Stimulated activated CD4-positive, alpha-beta T cell treated with anti-CD3 and anti-CD28 coated beads, TNF-alpha, amount 100 ng/mL, for 48 hours (primary cell): Measurements from ENCODE around the gene RPL7A.
A peak's percentile ranks its signal among the peaks of the same experiment; 100 is the strongest.
"Not testable (repeated sequence)": the region's sequence is repeated elsewhere in the genome, so short reads cannot be mapped to it uniquely, and the experiment has no call there.

Experiments used
- DNase-seq, 3 donors: peaks; one replicate each; pipeline ENCODE4 v3.0.0-alpha.2; 2020; ENCODE audit warnings: low read depth in 3 of 3

Gene RPL7A

GRCh38 chr9:133368249-133368881 lies 20.3 kb downstream of the RPL7A start:
- no peak for DNase-seq

- no peak for DNase-seq
Observed at GRCh38 chr9:133369422-133369821, 21.4 kb downstream of the RPL7A start.

- no peak for DNase-seq
Observed at GRCh38 chr9:133369933-133370332, 21.9 kb downstream of the RPL7A start.

- DNase-seq: no peak
Observed at GRCh38 chr9:133370685-133371084, 22.7 kb downstream of the RPL7A start.

- DNase-seq: peak; percentile 68 to 75 (median 72)
Observed at GRCh38 chr9:133371261-133371711, 23.3 kb downstream of the RPL7A start.

GRCh38 chr9:133372144-133372543 lies 24.1 kb downstream of the RPL7A start:
- DNase-seq: no peak

GRCh38 chr9:133374612-133375115 lies 26.6 kb downstream of the RPL7A start:
- no peak for DNase-seq

- DNase-seq: no peak
Observed at GRCh38 chr9:133375116-133375723, 27.2 kb downstream of the RPL7A start.

- peak; percentile 87 to 93 (median 91) for DNase-seq
Observed at GRCh38 chr9:133375724-133376654, 28.0 kb downstream of the RPL7A start, which contains the start of the genes STKLD1 and SURF4. Gene STKLD1 (plus strand): TSS chr9:133376366. CDS start chr9:133376474, 108 bp downstream. Gene SURF4 (minus strand): TSS chr9:133376060. CDS start chr9:133375969, 91 bp downstream.

GRCh38 chr9:133377280-133377679 lies 29.3 kb downstream of the RPL7A start:
- not testable (repeated sequence) for DNase-seq

- no peak for DNase-seq
Observed at GRCh38 chr9:133377721-133378216, 29.8 kb downstream of the RPL7A start.

- DNase-seq: no peak
Observed at GRCh38 chr9:133378408-133378962, 30.5 kb downstream of the RPL7A start.

- DNase-seq: no peak
Observed at GRCh38 chr9:133379153-133380086, 31.4 kb downstream of the RPL7A start.

GRCh38 chr9:133380734-133381133 lies 32.7 kb downstream of the RPL7A start:
- no peak for DNase-seq

- DNase-seq: no peak
Observed at GRCh38 chr9:133382507-133383141, 34.6 kb downstream of the RPL7A start.

GRCh38 chr9:133383438-133383837 lies 35.4 kb downstream of the RPL7A start:
- DNase-seq: no peak

GRCh38 chr9:133384736-133385321 lies 36.8 kb downstream of the RPL7A start:
- DNase-seq: no peak

- DNase-seq: no peak
Observed at GRCh38 chr9:133385452-133385851, 37.4 kb downstream of the RPL7A start.

- DNase-seq: no peak
Observed at GRCh38 chr9:133386338-133386737, 38.3 kb downstream of the RPL7A start.
